H7 (cell line): ENCODE results near the gene SYNPO. TPM values are rescaled to one million over a fixed set of nuclear protein-coding genes. Genes with fewer than 3 reads are reported as not detected.
A peak's percentile ranks its signal among the peaks of the same experiment; 100 is the strongest.

Experiments used
- DNase-seq: peaks from one replicate; pipeline ENCODE4 v3.0.0; 2012
- H3K27me3 ChIP-seq: 2 replicates; pipeline ENCODE4 v1.6.0; 2011; ENCODE audit warnings: mild to moderate bottlenecking, low read length; ENCODE audit not compliant: control insufficient read depth, insufficient read depth
- H3K36me3 ChIP-seq: replicated peaks from 2 replicates; pipeline ENCODE4 v1.5.1; 2011; ENCODE audit warnings: low read length; ENCODE audit not compliant: control insufficient read depth, insufficient read depth
- H3K4me3 ChIP-seq: 2 replicates; pipeline ENCODE4 v1.5.1; 2011; ENCODE audit warnings: low read depth, mild to moderate bottlenecking, control low read depth, low read length, moderate library complexity; ENCODE audit not compliant: insufficient read depth
- total RNA-seq: library from RNA; depleted of rRNA; stranded (reverse); fragments of >200 nt; shearing (Covaris generic); gene quantifications from 2 replicates; pipeline ENCODE4 v1.2.3, GENCODE V29; 2014; rRNA removed

Gene SYNPO
- total RNA-seq = 0.63 and 1.3 TPM in 2 replicates

- Histone ChIP-seq H3K4me3 (no peak within 1 kb of the TSS), H3K27me3 (no peaks in the 10 kb centered on the region), H3K36me3 (no peaks in the 10 kb centered on the region)
- DNase-seq = no peak
Observed at GRCh38 chr5:150640311-150641005, at the start of gene SYNPO. TSS of gene SYNPO (plus strand) at chr5:150640660. CDS start at chr5:150648276, 7,616 bp downstream.

GRCh38 chr5:150590979-150591695, 49.3 kb upstream of the SYNPO start:
- DNase-seq = peak; percentile 69
- no peaks in the 10 kb centered on the region for H3K36me3 ChIP-seq
- H3K27me3 ChIP-seq = no peaks in the 10 kb centered on the region; the same call in 1 of the 2 replicates
- no peak overlapping the region for H3K4me3 ChIP-seq

GRCh38 chr5:150593593-150593992, 46.9 kb upstream of the SYNPO start:
- H3K4me3 ChIP-seq = no peak overlapping the region
- no peak for DNase-seq
- no peaks in the 10 kb centered on the region for H3K27me3 ChIP-seq

GRCh38 chr5:150593996-150594395, 46.5 kb upstream of the SYNPO start:
- DNase-seq = no peak
- Histone ChIP-seq H3K36me3 (no peaks in the 10 kb centered on the region), H3K27me3 (no peaks in the 10 kb centered on the region)

More at GRCh38 chr5:150593593-150593992, 46.9 kb upstream of the SYNPO start:
- no peaks in the 10 kb centered on the region for H3K36me3 ChIP-seq

GRCh38 chr5:150595466-150596031, 44.9 kb upstream of the SYNPO start:
- H3K4me3 ChIP-seq = no peak overlapping the region
- no peak for DNase-seq
- H3K36me3 ChIP-seq = no peaks in the 10 kb centered on the region
- no peaks in the 10 kb centered on the region for H3K27me3 ChIP-seq

More at GRCh38 chr5:150593996-150594395, 46.5 kb upstream of the SYNPO start:
- H3K4me3 ChIP-seq = no peak overlapping the region

- Histone ChIP-seq H3K4me3 (no peak overlapping the region), H3K27me3 (no peaks in the 10 kb centered on the region), H3K36me3 (no peaks in the 10 kb centered on the region)
- no peak for DNase-seq
Observed at GRCh38 chr5:150596313-150596712, 44.1 kb upstream of the SYNPO start.

GRCh38 chr5:150596826-150597225, 43.6 kb upstream of the SYNPO start:
- Histone ChIP-seq H3K27me3 (no peaks in the 10 kb centered on the region), H3K4me3 (no peak overlapping the region), H3K36me3 (no peaks in the 10 kb centered on the region)
- DNase-seq = no peak

- H3K4me3 ChIP-seq = no peak overlapping the region
- no peaks in the 10 kb centered on the region for H3K27me3 ChIP-seq
- peak; percentile 55 for DNase-seq
- no peaks in the 10 kb centered on the region for H3K36me3 ChIP-seq
Observed at GRCh38 chr5:150598006-150598405, 42.5 kb upstream of the SYNPO start.

- no peak for DNase-seq
- Histone ChIP-seq H3K27me3 (no peaks in the 10 kb centered on the region), H3K36me3 (no peaks in the 10 kb centered on the region), H3K4me3 (no peak overlapping the region)
Observed at GRCh38 chr5:150598821-150599273, 41.6 kb upstream of the SYNPO start.

GRCh38 chr5:150599281-150599680, 41.2 kb upstream of the SYNPO start:
- Histone ChIP-seq H3K4me3 (no peak overlapping the region), H3K36me3 (no peaks in the 10 kb centered on the region), H3K27me3 (no peaks in the 10 kb centered on the region)
- DNase-seq = no peak

GRCh38 chr5:150599917-150600511, 40.4 kb upstream of the SYNPO start:
- DNase-seq = peak; percentile 76
- H3K27me3 ChIP-seq = no peaks in the 10 kb centered on the region
- no peak overlapping the region for H3K4me3 ChIP-seq
- H3K36me3 ChIP-seq = no peaks in the 10 kb centered on the region

- no peaks in the 10 kb centered on the region for H3K36me3 ChIP-seq
- H3K27me3 ChIP-seq = no peaks in the 10 kb centered on the region
- DNase-seq = peak; percentile 62
- H3K4me3 ChIP-seq = no peak overlapping the region
Observed at GRCh38 chr5:150600616-150601490, 39.6 kb upstream of the SYNPO start.

GRCh38 chr5:150601491-150602345, 38.7 kb upstream of the SYNPO start:
- DNase-seq = no peak
- H3K4me3 ChIP-seq = no peak overlapping the region
- no peaks in the 10 kb centered on the region for H3K27me3 ChIP-seq
- no peaks in the 10 kb centered on the region for H3K36me3 ChIP-seq
